ENCODE results near the gene ZNF529.

Gene ZNF529

DNA sequence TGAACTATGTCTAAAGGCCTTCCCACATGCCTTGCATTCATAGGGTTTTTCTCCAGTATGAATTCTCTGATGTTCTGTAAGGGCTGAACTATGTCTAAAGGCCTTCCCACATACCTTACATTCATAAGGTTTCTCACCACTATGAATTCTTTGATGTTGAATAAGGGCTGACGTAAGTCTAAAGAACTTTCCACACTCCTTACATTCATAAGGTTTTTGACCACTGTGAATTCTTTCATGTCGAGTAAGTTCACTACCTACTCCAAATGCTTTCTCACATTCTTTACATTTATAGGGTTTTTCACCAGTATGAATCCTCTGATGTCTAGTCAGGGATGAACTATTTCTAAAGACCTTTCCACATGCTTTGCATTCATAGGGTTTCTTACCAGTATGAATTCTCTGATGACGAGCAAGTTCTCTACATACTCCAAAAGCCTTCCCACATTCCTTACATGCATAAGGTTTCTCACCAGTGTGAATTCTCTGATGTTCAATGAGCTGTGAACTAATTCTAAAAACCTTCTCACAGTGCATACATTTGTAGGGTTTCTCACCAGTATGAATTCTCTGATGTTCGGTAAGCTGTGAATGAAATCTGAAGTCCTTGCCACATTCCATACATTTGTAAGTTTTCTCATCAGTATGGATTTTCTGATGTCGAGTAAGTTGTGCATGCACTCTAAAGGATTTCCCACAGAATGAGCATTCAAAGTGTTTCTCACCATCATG is 25.9 kb downstream of the ZNF529 start:
- in situ Hi-C loops (cut with MboI; ENCODE audit: low sequenced_read_pairs) = no loop called here
- peaks cover 37% of the 10 kb centered on the region for H3K9me3 ChIP-seq
- H3K4me3 ChIP-seq = no peak overlapping the region
- H3K4me1 ChIP-seq = no peaks in the 10 kb centered on the region
- H3K36me3 ChIP-seq (replicated peaks) = peaks cover 61% of the 10 kb centered on the region
- no peak for DNase-seq (ENCODE audit: low spot score in 2 of 2)
- H3K27me3 ChIP-seq (ENCODE audit: low read depth) = no peaks in the 10 kb centered on the region

- Histone ChIP-seq H3K9me3 (peaks cover 11% of the 10 kb centered on the region), H3K4me1 (no peaks in the 10 kb centered on the region), H3K27me3 (ENCODE audit: low read depth) (no peaks in the 10 kb centered on the region), H3K4me3 (peak overlapping the region; percentile 72), H3K36me3 (replicated peaks) (peaks cover 12% of the 10 kb centered on the region)
- DNase-seq (ENCODE audit: low spot score in 2 of 2) = peak; percentile 30 to 34
- in situ Hi-C loops (cut with MboI; ENCODE audit: low sequenced_read_pairs) = no loop called here
These were observed 44.1 kb downstream of the ZNF529 start for GRCh38 chr19:36528921-36529518.

GRCh38 chr19:36528194-36528920 is 44.7 kb downstream of the ZNF529 start, which contains the start of gene ZNF260:
TSS of gene ZNF260 (minus strand) at chr19:36528271. CDS start at chr19:36515238, 13,033 bp downstream.
- peaks cover 11% of the 10 kb centered on the region for H3K9me3 ChIP-seq
- DNase-seq (ENCODE audit: low spot score in 2 of 2) = peak; percentile 86 to 94
- peak within 1 kb of the TSS; percentile 72 for H3K4me3 ChIP-seq
- in situ Hi-C loops (cut with MboI; ENCODE audit: low sequenced_read_pairs) = no loop called here
- H3K27me3 ChIP-seq (ENCODE audit: low read depth) = no peaks in the 10 kb centered on the region
- H3K4me1 ChIP-seq = no peaks in the 10 kb centered on the region
- H3K36me3 ChIP-seq (replicated peaks) = peaks cover 15% of the 10 kb centered on the region

DNA sequence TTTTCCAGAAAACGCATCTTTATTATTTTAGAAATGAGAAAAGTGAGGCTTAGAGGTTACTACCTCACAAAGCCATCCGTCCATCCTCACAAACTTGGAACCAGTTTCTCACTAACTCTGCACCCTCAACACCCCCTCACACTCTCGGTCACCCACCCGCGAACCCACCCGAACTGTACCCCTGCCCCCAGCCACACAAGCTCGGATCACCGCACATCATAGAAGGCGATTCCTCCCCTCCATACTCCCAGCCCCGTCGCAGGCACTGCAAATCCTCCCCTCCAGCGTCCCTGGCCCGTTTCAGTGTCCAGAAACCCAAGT is 45.3 kb downstream of the ZNF529 start:
- H3K27me3 ChIP-seq (ENCODE audit: low read depth) = no peaks in the 10 kb centered on the region
- peaks cover 15% of the 10 kb centered on the region for H3K36me3 ChIP-seq (replicated peaks)
- H3K4me3 ChIP-seq = peak overlapping the region; percentile 72
- peaks cover 11% of the 10 kb centered on the region for H3K9me3 ChIP-seq
- DNase-seq (ENCODE audit: low spot score in 2 of 2) = no peak
- in situ Hi-C loops (cut with MboI; ENCODE audit: low sequenced_read_pairs) = no loop called here
- no peaks in the 10 kb centered on the region for H3K4me1 ChIP-seq

- H3K4me3 ChIP-seq = peak overlapping the region; percentile 72
These were observed 45.8 kb downstream of the ZNF529 start for GRCh38 chr19:36527341-36527740.

DNA sequence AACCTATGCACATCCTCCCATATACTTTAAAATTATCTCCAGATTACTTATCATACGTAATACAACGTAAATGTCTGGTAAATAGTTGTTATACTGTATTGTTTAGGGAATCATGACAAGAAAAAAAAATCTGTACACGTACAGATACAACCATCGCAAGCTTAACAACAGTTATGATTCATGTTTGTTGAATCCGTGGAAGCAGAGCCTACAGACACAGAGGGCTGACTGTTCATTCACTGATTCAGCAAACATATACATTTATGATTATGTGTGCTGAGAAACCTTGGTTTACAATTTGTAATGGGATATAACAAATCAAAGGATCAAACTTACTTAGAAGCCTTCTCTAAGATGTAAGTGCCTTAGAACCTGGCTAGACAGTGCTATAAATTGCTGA is 46.5 kb downstream of the ZNF529 start:
- H3K36me3 ChIP-seq (replicated peaks) = peaks cover 23% of the 10 kb centered on the region
- no peaks in the 10 kb centered on the region for H3K4me1 ChIP-seq
- no peak for DNase-seq (ENCODE audit: low spot score in 2 of 2)
- in situ Hi-C loops (cut with MboI; ENCODE audit: low sequenced_read_pairs) = no loop called here
- peaks cover 11% of the 10 kb centered on the region; the same call in 1 of the 2 replicates for H3K9me3 ChIP-seq
- H3K27me3 ChIP-seq (ENCODE audit: low read depth) = no peaks in the 10 kb centered on the region
- H3K4me3 ChIP-seq = no peak overlapping the region

More at GRCh38 chr19:36527341-36527740, 45.8 kb downstream of the ZNF529 start:
- DNase-seq (ENCODE audit: low spot score in 2 of 2) = no peak
- H3K27me3 ChIP-seq (ENCODE audit: low read depth) = no peaks in the 10 kb centered on the region
- H3K9me3 ChIP-seq = peaks cover 11% of the 10 kb centered on the region
- H3K4me1 ChIP-seq = no peaks in the 10 kb centered on the region
- in situ Hi-C loops (cut with MboI; ENCODE audit: low sequenced_read_pairs) = no loop called here
- peaks cover 20% of the 10 kb centered on the region for H3K36me3 ChIP-seq (replicated peaks)

DNA sequence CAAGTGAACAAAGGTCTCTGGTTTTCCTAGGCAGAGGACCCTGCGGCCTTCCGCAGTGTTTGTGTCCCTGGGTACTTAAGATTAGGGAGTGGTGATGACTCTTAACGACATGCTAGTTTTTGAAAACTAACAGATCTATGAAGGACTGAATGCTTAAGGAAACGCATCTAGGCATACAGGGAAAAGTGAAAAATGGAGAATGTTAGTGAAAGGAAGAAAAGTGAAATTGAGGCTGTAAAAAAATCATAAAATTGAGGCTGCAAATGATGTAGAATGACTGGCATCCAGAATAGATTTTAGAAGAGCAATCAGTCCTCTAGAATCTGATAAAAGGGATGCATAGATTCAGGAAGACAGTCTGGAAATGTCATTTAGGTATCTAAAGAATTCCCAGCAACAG is 48.5 kb downstream of the ZNF529 start:
- DNase-seq (ENCODE audit: low spot score in 2 of 2) = no peak
- in situ Hi-C loops (cut with MboI; ENCODE audit: low sequenced_read_pairs) = no loop called here
- Histone ChIP-seq H3K4me3 (no peak overlapping the region), H3K27me3 (ENCODE audit: low read depth) (no peaks in the 10 kb centered on the region), H3K9me3 (peaks cover 11% of the 10 kb centered on the region; the same call in 1 of the 2 replicates), H3K36me3 (replicated peaks) (peaks cover 23% of the 10 kb centered on the region), H3K4me1 (no peaks in the 10 kb centered on the region)

- no peak for DNase-seq (ENCODE audit: low spot score in 2 of 2)
- H3K4me1 ChIP-seq = no peaks in the 10 kb centered on the region
- H3K9me3 ChIP-seq = peaks cover 25% of the 10 kb centered on the region
- peaks cover 35% of the 10 kb centered on the region for H3K36me3 ChIP-seq (replicated peaks)
- in situ Hi-C loops (cut with MboI; ENCODE audit: low sequenced_read_pairs) = no loop called here
- no peaks in the 10 kb centered on the region for H3K27me3 ChIP-seq (ENCODE audit: low read depth)
- H3K4me3 ChIP-seq = no peak overlapping the region
These were observed 59.0 kb downstream of the ZNF529 start for GRCh38 chr19:36514012-36514612.

DNA sequence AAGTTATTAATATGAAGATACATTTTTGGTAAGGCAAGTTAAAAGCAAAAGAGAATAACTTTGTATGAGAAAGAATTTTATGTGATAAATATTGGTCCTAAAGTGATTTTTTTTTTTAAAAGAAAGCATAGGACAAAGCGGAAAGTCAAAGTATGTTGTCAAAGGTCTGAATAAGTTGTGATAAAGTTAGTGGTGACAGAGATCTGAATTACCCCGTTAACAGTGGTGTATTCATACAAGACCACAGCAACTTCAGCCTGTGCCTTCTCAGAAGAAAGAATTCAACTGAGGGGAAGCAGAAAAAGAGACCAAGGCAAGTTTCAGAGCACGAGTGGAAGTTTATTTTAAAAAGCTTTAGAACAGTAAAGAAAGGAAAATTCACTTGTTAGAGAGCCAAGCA is 64.8 kb downstream of the ZNF529 start:
- Histone ChIP-seq H3K27me3 (ENCODE audit: low read depth) (no peaks in the 10 kb centered on the region), H3K4me1 (no peaks in the 10 kb centered on the region), H3K9me3 (peaks cover 4% of the 10 kb centered on the region), H3K36me3 (replicated peaks) (no peaks in the 10 kb centered on the region), H3K4me3 (no peak overlapping the region)
- in situ Hi-C loops (cut with MboI; ENCODE audit: low sequenced_read_pairs) = no loop called here
- no peak for DNase-seq (ENCODE audit: low spot score in 2 of 2)

- Histone ChIP-seq H3K36me3 (replicated peaks) (no peaks in the 10 kb centered on the region), H3K9me3 (no peaks in the 10 kb centered on the region; the same call in 1 of the 2 replicates), H3K27me3 (ENCODE audit: low read depth) (no peaks in the 10 kb centered on the region), H3K4me1 (no peaks in the 10 kb centered on the region), H3K4me3 (no peak overlapping the region)
- in situ Hi-C loops (cut with MboI; ENCODE audit: low sequenced_read_pairs) = no loop called here
- DNase-seq (ENCODE audit: low spot score in 2 of 2) = no peak
These were observed 71.1 kb downstream of the ZNF529 start for GRCh38 chr19:36501973-36502372.

DNA sequence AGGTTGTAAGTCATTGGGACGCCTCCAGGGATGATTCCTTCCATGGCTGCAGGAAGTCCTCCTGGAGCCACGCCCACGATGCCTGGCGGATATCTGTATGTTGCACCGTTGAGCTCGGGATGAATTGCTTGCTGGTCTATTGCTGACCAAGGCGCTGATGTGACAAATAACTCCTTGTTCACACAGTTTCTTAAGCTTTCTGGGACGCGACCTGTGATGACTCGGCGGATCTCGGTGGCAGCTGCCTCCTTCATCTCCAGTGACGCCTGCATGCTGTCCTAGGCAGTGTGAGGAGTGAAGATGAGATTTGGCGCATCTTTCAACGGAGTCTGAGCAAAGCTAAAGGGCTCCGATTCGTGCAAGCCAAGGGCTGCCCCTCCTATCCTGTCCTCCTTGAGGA is 76.1 kb downstream of the ZNF529 start:
- in situ Hi-C loops (cut with MboI; ENCODE audit: low sequenced_read_pairs) = no loop called here
- no peaks in the 10 kb centered on the region for H3K36me3 ChIP-seq (replicated peaks)
- H3K27me3 ChIP-seq (ENCODE audit: low read depth) = no peaks in the 10 kb centered on the region
- no peak overlapping the region for H3K4me3 ChIP-seq
- H3K4me1 ChIP-seq = no peaks in the 10 kb centered on the region
- DNase-seq (ENCODE audit: low spot score in 2 of 2) = no peak
- no peaks in the 10 kb centered on the region; the same call in 1 of the 2 replicates for H3K9me3 ChIP-seq

Measured in HAP-1 (cell line).